ENCODE measurements around the gene PKP4.

- TF ChIP-seq ARNT (IDR thresholded peaks at IDR 0.05) (no peak), HDGF (IDR thresholded peaks at IDR 0.05; ENCODE audit: borderline replicate concordance) (no peak), L3MBTL2 (conservative IDR thresholded peaks at IDR 0.05) (no peak), LEF1 (IDR thresholded peaks at IDR 0.05; ENCODE audit: borderline replicate concordance) (no peak), ELF4 (IDR thresholded peaks at IDR 0.05) (no peak), BHLHE40 (IDR thresholded peaks at IDR 0.05; ENCODE audit: borderline replicate concordance) (no peak), SP1 (IDR thresholded peaks at IDR 0.05) (no peak), SUZ12 (IDR thresholded peaks at IDR 0.05) (no peak)
These were observed 46.6 kb upstream of the PKP4 start for GRCh38 chr2:158410132-158410531.
